ENCODE data around the gene VPS13D.

- TF ChIP-seq CTCF (IDR thresholded peaks at IDR 0.05; ENCODE audit: low read length) (no peak), EZH2phosphoT487 (IDR thresholded peaks at IDR 0.05; ENCODE audit: low read length) (no peak), EZH2 (optimal IDR thresholded peaks at IDR 0.05; ENCODE audit: low read depth, low read length) (no peak)
Measured at GRCh38 chr1:12400027-12400693, 170.3 kb downstream of the VPS13D start.
